Stimulated activated CD8-positive, alpha-beta memory T cell treated with anti-CD3 and anti-CD28 coated beads, Interleukin-12 subunit alpha, Interleukin-12 subunit beta, amount 100 ng/mL, for 24 hours (primary cell): ENCODE data around the gene GPT2.

ENCODE experiments used
- DNase-seq: peaks from one replicate; pipeline ENCODE4 v3.0.0-alpha.2; 2020; ENCODE audit errors: extremely low read depth

The GPT2 gene

GRCh38 chr16:46883690-46884512 is at the start of gene GPT2:
GPT2 (plus strand) TSS chr16:46884362; CDS start chr16:46884716, 354 bp downstream.
- peak; percentile 51 for DNase-seq

- no peak for DNase-seq
These were observed 47.3 kb upstream of the GPT2 start for GRCh38 chr16:46836534-46837530.

GRCh38 chr16:46839986-46840443 is 44.1 kb upstream of the GPT2 start:
- DNase-seq, result no peak

GRCh38 chr16:46842192-46842895 is 41.8 kb upstream of the GPT2 start:
- no peak for DNase-seq

GRCh38 chr16:46843898-46844642 is 40.1 kb upstream of the GPT2 start:
- DNase-seq, result no peak

GRCh38 chr16:46844771-46845170 is 39.4 kb upstream of the GPT2 start:
- no peak for DNase-seq

GRCh38 chr16:46845952-46846351 is 38.2 kb upstream of the GPT2 start:
- no peak for DNase-seq

- no peak for DNase-seq
These were observed 35.1 kb upstream of the GPT2 start for GRCh38 chr16:46848768-46849764.

GRCh38 chr16:46850619-46851555 is 33.3 kb upstream of the GPT2 start:
- DNase-seq, result no peak

- no peak for DNase-seq
These were observed 32.0 kb upstream of the GPT2 start for GRCh38 chr16:46852130-46852529.

- DNase-seq, result peak; percentile 16
These were observed 30.3 kb upstream of the GPT2 start for GRCh38 chr16:46853713-46854443.

GRCh38 chr16:46854846-46855245 is 29.3 kb upstream of the GPT2 start:
- DNase-seq, result no peak

GRCh38 chr16:46855389-46855788 is 28.8 kb upstream of the GPT2 start:
- DNase-seq, result no peak

- no peak for DNase-seq
These were observed 26.7 kb upstream of the GPT2 start for GRCh38 chr16:46857368-46857945.

- no peak for DNase-seq
These were observed 26.0 kb upstream of the GPT2 start for GRCh38 chr16:46858151-46858550.

- no peak for DNase-seq
These were observed 24.4 kb upstream of the GPT2 start for GRCh38 chr16:46859719-46860152.
